ENCODE results near the gene PAK2. TPM values are rescaled to one million over a fixed set of nuclear protein-coding genes. Genes with fewer than 3 reads are reported as not detected.
"Not testable (repeated sequence)": the region's sequence is repeated elsewhere in the genome, so short reads cannot be mapped to it uniquely, and the experiment has no call there.

The PAK2 gene
- total RNA-seq, 1 donor from 2014 or later = 76.7 TPM

DNA sequence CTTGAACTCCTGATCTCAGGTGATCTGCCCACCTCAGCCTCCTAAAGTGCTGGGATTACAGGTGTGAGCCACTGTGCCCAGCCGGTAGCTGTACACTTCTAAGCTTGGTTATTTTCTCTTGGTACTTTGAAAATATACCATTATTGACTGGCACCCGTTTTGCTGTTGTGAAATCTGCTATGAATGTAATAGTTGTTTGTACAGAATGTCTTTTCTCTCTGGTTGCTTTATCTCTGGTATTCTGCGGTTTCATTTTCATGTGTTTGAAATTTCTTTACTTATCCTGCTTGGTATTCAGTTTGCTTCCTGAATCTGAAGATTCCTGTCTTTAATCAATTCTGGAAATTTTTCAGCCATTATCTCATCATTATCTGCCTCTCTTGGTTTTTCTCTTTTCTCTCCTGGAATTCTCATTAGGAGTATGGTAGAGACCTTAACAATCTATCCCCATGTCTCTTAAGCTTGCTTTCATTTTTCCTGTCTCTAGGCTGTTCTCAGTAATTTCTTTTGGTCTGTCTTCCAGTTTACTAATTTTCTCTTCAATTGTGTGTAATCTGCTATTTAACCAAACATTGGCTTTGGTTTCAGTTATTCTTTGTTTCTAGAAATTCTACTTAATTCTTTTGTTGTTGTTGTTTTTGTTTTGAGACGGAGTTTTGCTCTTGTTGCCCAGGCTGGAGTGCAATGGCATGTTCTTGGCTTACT is 2.8 kb upstream of the PAK2 start:
- TF ChIP-seq, protein P1, sequence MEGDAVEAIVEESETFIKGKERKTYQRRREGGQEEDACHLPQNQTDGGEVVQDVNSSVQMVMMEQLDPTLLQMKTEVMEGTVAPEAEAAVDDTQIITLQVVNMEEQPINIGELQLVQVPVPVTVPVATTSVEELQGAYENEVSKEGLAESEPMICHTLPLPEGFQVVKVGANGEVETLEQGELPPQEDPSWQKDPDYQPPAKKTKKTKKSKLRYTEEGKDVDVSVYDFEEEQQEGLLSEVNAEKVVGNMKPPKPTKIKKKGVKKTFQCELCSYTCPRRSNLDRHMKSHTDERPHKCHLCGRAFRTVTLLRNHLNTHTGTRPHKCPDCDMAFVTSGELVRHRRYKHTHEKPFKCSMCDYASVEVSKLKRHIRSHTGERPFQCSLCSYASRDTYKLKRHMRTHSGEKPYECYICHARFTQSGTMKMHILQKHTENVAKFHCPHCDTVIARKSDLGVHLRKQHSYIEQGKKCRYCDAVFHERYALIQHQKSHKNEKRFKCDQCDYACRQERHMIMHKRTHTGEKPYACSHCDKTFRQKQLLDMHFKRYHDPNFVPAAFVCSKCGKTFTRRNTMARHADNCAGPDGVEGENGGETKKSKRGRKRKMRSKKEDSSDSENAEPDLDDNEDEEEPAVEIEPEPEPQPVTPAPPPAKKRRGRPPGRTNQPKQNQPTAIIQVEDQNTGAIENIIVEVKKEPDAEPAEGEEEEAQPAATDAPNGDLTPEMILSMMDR (IDR thresholded peaks at IDR 0.05) = no peak
- peaks cover 8% of the 10 kb centered on the region for H3K4me1 Mint-ChIP-seq (ENCODE audit: unreplicated experiment)
- no peak for DNase-seq (ENCODE audit: extremely low spot score, unreplicated experiment)
- peaks cover 14% of the 10 kb centered on the region for H3K36me3 Mint-ChIP-seq (ENCODE audit: unreplicated experiment)
- H3K9me3 Mint-ChIP-seq (ENCODE audit: unreplicated experiment) = peaks cover 4% of the 10 kb centered on the region
- no peaks in the 10 kb centered on the region for H3K27me3 Mint-ChIP-seq (ENCODE audit: unreplicated experiment)
- H3K27ac Mint-ChIP-seq (ENCODE audit: unreplicated experiment) = no peak overlapping the region
- H3K4me3 Mint-ChIP-seq (ENCODE audit: unreplicated experiment) = no peak overlapping the region

- DNase-seq (ENCODE audit: extremely low spot score, unreplicated experiment) = no peak
- TF ChIP-seq, protein P1 (IDR thresholded peaks at IDR 0.05) = no peak
- H3K4me1 Mint-ChIP-seq (ENCODE audit: unreplicated experiment) = peaks cover 11% of the 10 kb centered on the region
Measured at GRCh38 chr3:196737655-196738054, 2.0 kb upstream of the PAK2 start.

GRCh38 chr3:196740481-196741248 is 1.0 kb downstream of the PAK2 start:
- DNase-seq (ENCODE audit: extremely low spot score, unreplicated experiment) = no peak
- peaks cover 20% of the 10 kb centered on the region for H3K4me1 Mint-ChIP-seq (ENCODE audit: unreplicated experiment)
- no peaks in the 10 kb centered on the region for H3K27me3 Mint-ChIP-seq (ENCODE audit: unreplicated experiment)
- peaks cover 9% of the 10 kb centered on the region for H3K36me3 Mint-ChIP-seq (ENCODE audit: unreplicated experiment)
- peak overlapping the region; percentile 99 for H3K27ac Mint-ChIP-seq (ENCODE audit: unreplicated experiment)
- TF ChIP-seq, protein P1 (IDR thresholded peaks at IDR 0.05) = no peak
- H3K4me3 Mint-ChIP-seq (ENCODE audit: unreplicated experiment) = peak overlapping the region; percentile 100
- peaks cover 4% of the 10 kb centered on the region for H3K9me3 Mint-ChIP-seq (ENCODE audit: unreplicated experiment)

More at GRCh38 chr3:196737655-196738054, 2.0 kb upstream of the PAK2 start:
- peaks cover 14% of the 10 kb centered on the region for H3K36me3 Mint-ChIP-seq (ENCODE audit: unreplicated experiment)
- no peak overlapping the region for H3K4me3 Mint-ChIP-seq (ENCODE audit: unreplicated experiment)
- H3K9me3 Mint-ChIP-seq (ENCODE audit: unreplicated experiment) = peaks cover 4% of the 10 kb centered on the region
- no peaks in the 10 kb centered on the region for H3K27me3 Mint-ChIP-seq (ENCODE audit: unreplicated experiment)
- H3K27ac Mint-ChIP-seq (ENCODE audit: unreplicated experiment) = no peak overlapping the region

- TF ChIP-seq, protein P1 (IDR thresholded peaks at IDR 0.05) = no peak
- Mint-ChIP-seq H3K36me3 (ENCODE audit: unreplicated experiment) (peaks cover 9% of the 10 kb centered on the region), H3K27ac (ENCODE audit: unreplicated experiment) (peak overlapping the region; percentile 99), H3K9me3 (ENCODE audit: unreplicated experiment) (peaks cover 4% of the 10 kb centered on the region), H3K4me1 (ENCODE audit: unreplicated experiment) (peaks cover 20% of the 10 kb centered on the region), H3K4me3 (ENCODE audit: unreplicated experiment) (peak overlapping the region; percentile 100), H3K27me3 (ENCODE audit: unreplicated experiment) (no peaks in the 10 kb centered on the region)
- no peak for DNase-seq (ENCODE audit: extremely low spot score, unreplicated experiment)
Measured at GRCh38 chr3:196741249-196741889, 1.7 kb downstream of the PAK2 start.

GRCh38 chr3:196743569-196743968 is 3.9 kb downstream of the PAK2 start:
- not testable (repeated sequence) for H3K4me3 Mint-ChIP-seq (ENCODE audit: unreplicated experiment); DNase-seq (ENCODE audit: extremely low spot score, unreplicated experiment); H3K9me3 Mint-ChIP-seq (ENCODE audit: unreplicated experiment); H3K27me3 Mint-ChIP-seq (ENCODE audit: unreplicated experiment); H3K27ac Mint-ChIP-seq (ENCODE audit: unreplicated experiment); H3K36me3 Mint-ChIP-seq (ENCODE audit: unreplicated experiment)
- H3K4me1 Mint-ChIP-seq (ENCODE audit: unreplicated experiment) = peaks cover 20% of the 10 kb centered on the region

Data from osteocyte (in vitro differentiated cells).